Spleen (tissue), 11 donors: Measurements from ENCODE around the gene TNRC18. TPM values are rescaled to one million over a fixed set of nuclear protein-coding genes. Genes with fewer than 3 reads are reported as not detected.

Experiments
- DNase-seq: peaks from one replicate; pipeline ENCODE4 v3.0.0-alpha.2; 2020
- H3K27ac ChIP-seq, 8 donors: fragments of 200-600 bp; sonication (generic) in 7 of 8; 1 replicate in 4 of 8; 2 replicates in 4 of 8; pipeline versions ENCODE4 v1.5.0 to v1.8.0; 2016 to 2021; ENCODE audit warnings: inconsistent platforms in 4 of 8, mild to moderate bottlenecking in 4 of 8, moderate library complexity in 1 of 8
- H3K27me3 ChIP-seq, 7 donors: fragments of 200-600 bp; sonication (generic) in 6 of 7; replicated peaks in 1 of 7; 1 replicate in 4 of 7; 2 replicates in 3 of 7; pipeline versions ENCODE4 v1.5.0 to v1.8.0; 2016 to 2021; ENCODE audit warnings: inconsistent platforms in 3 of 7, mild to moderate bottlenecking in 1 of 7
- H3K36me3 ChIP-seq, 6 donors: fragments of 200-600 bp; sonication (generic) in 5 of 6; 1 replicate in 4 of 6; 2 replicates in 2 of 6; pipeline versions ENCODE4 v1.5.0 to v1.8.0; 2016 to 2021; ENCODE audit warnings: inconsistent platforms in 2 of 6
- H3K4me1 ChIP-seq, 6 donors: fragments of 200-600 bp; sonication (generic) in 5 of 6; 1 replicate in 3 of 6; 2 replicates in 3 of 6; pipeline versions ENCODE4 v1.5.0 to v1.8.0; 2016 to 2021; ENCODE audit warnings: inconsistent platforms in 3 of 6
- H3K4me3 ChIP-seq, 8 donors: fragments of 200-600 bp; sonication (generic) in 7 of 8; 1 replicate in 4 of 8; 2 replicates in 4 of 8; pipeline versions ENCODE4 v1.5.0 to v1.8.0; 2016 to 2021; ENCODE audit warnings: inconsistent platforms in 4 of 8, mild to moderate bottlenecking in 4 of 8, moderate library complexity in 2 of 8
- H3K9me3 ChIP-seq, 8 donors: fragments of 200-600 bp; sonication (generic) in 7 of 8; 1 replicate in 4 of 8; 2 replicates in 4 of 8; pipeline versions ENCODE4 v1.5.0 to v1.8.0; 2016 to 2021; ENCODE audit warnings: inconsistent platforms in 4 of 8
- CTCF ChIP-seq, 11 experiments: fragments of 200-600 bp in 7 of 11; fragments of 450-650 bp in 4 of 11; sonication (generic) in 4 of 11; IDR thresholded peaks in 8 of 11; conservative IDR thresholded peaks in 3 of 11; 1 replicate in 7 of 11; 2 replicates in 4 of 11; pipeline versions ENCODE4 v1.4.0 to v1.8.0; 2016 to 2021; ENCODE audit warnings: antibody characterized with exemption in 11 of 11, inconsistent platforms in 4 of 11, mild to moderate bottlenecking in 1 of 11
- POLR2A ChIP-seq, 3 donors: fragments of 450-650 bp; IDR thresholded peaks; one replicate each; pipeline ENCODE4 v1.5.1; 2017; ENCODE audit warnings: antibody characterized with exemption in 3 of 3, mild to moderate bottlenecking in 1 of 3
- POLR2AphosphoS5 ChIP-seq, 3 donors: sonication (generic); formaldehyde crosslinking; IDR thresholded peaks; one replicate each; pipeline ENCODE4 v1.5.1; 2017; ENCODE audit warnings: antibody characterized with exemption in 3 of 3
- WGBS, 5 donors: extraction: QIAGEN DNeasy Blood & Tissue Kit in 3 of 5; methylation state at CpG; one replicate each; pipeline versions ENCODE4 v1.1.5 to v1.1.7; 2013 to 2018; 5-methylcytosine and 5-hydroxymethylcytosine counted together
- intact Hi-C: fragments of 100-400 bp; cut with DNase I; formaldehyde crosslinking; loops from one replicate; pipeline ENCODE4 v1.15.0; 2023; ENCODE audit warnings: low total_unique reads
- polyA plus RNA-seq, 3 donors: library from polyadenylated mRNA; stranded (reverse); fragments of 200-250 nt; gene quantifications; one replicate each; pipeline ENCODE4 v1.2.1, GENCODE V29; 2013
- total RNA-seq, 7 donors: library from RNA; depleted of rRNA in 3 of 7; stranded (reverse); fragments of >200 nt in 3 of 7; fragmentation: NEBNext Ultra II Directional in 4 of 7; extraction: Animal tissue kit (Norgen Biotek cat#: 25700) in 4 of 7; gene quantifications; one replicate each; pipeline versions ENCODE4 v1.1.0 to v1.2.1, GENCODE V29; 2016 to 2021
- donor health status: healthy with polysubstance abuse.
- donor health status: DM: no; HTN: no; CAD: no; lungs with moderate emphysema.
- donor health status: DM: no; HTN: no; CAD: no.
- donor health status: Bipolar disorder and iron deficiency.
- donor health status: healthy.
- donor health status: DM: no; HTN: no; CAD: no.
- donor health status: DM: yes; HTN: yes; CAD: no.

The TNRC18 gene
- total and polyA plus RNA-seq, 10 donors = 3.4 to 124 (median 71.0) TPM

DNA sequence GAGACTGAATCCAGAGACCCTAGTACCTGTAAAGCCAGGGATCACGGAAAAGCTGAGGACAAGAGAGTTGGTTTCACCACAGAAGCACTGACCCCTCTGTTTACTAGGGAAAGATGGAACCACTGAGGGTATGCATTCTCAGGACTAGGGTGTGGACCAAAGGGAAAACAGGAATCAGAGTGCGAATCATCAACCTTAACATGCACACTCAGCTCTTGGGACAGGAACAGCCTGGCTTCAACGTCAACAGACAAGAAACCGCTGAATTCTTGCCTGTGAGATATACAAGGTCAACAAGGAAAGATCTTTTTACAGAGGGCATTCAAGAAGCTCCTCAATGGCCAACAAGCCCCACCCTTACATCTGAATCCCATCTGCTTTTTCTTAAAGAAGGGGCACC, 14.9 kb downstream of the TNRC18 start:
- Histone ChIP-seq H3K4me1 (peaks cover 0 to 63% (median 16%) of the 10 kb centered on the region in 6 donors), H3K27ac (peak overlapping the region in 1 of 8 donors; percentile 3), H3K27me3 (no peaks in the 10 kb centered on the region), H3K4me3 (no peak overlapping the region), H3K36me3 (peaks cover 0 to 30% (median 0%) of the 10 kb centered on the region in 6 donors), H3K9me3 (no peaks in the 10 kb centered on the region)
- DNase-seq = no peak
- WGBS, 5 donors = 73 to 78% (median 75%) methylated on average over 4 of the region's 4 CpGs
- no peak for TF ChIP-seq CTCF (IDR thresholded peaks at IDR 0.05 in 8 of 11, conservative IDR thresholded peaks at IDR 0.05 in 3 of 11)
- TF ChIP-seq POLR2AphosphoS5 (IDR thresholded peaks at IDR 0.05) = no peak
- no peak for TF ChIP-seq POLR2A (IDR thresholded peaks at IDR 0.05)
- intact Hi-C loops = no loop called here

- WGBS, 5 donors = 76 to 81% (median 78%) methylated on average over 17 to 24 of the region's 24 CpGs
- intact Hi-C loops = no loop called here
- no peaks in the 10 kb centered on the region for H3K9me3 ChIP-seq
- no peak for DNase-seq
- H3K4me3 ChIP-seq = no peak overlapping the region
- peaks cover 0 to 53% (median 20%) of the 10 kb centered on the region in 6 donors for H3K4me1 ChIP-seq
- H3K36me3 ChIP-seq = peaks cover 0 to 30% (median 0%) of the 10 kb centered on the region in 6 donors
- H3K27me3 ChIP-seq = no peaks in the 10 kb centered on the region
- H3K27ac ChIP-seq = peak overlapping the region in 2 of 8 donors; percentile 3 to 23
- TF ChIP-seq CTCF (IDR thresholded peaks at IDR 0.05 in 8 of 11, conservative IDR thresholded peaks at IDR 0.05 in 3 of 11) = no peak
- peak in 1 of 3 donors; percentile 45 for TF ChIP-seq POLR2AphosphoS5 (IDR thresholded peaks at IDR 0.05)
- no peak for TF ChIP-seq POLR2A (IDR thresholded peaks at IDR 0.05)
These were observed 16.4 kb downstream of the TNRC18 start for GRCh38 chr7:5406957-5407945.

DNA sequence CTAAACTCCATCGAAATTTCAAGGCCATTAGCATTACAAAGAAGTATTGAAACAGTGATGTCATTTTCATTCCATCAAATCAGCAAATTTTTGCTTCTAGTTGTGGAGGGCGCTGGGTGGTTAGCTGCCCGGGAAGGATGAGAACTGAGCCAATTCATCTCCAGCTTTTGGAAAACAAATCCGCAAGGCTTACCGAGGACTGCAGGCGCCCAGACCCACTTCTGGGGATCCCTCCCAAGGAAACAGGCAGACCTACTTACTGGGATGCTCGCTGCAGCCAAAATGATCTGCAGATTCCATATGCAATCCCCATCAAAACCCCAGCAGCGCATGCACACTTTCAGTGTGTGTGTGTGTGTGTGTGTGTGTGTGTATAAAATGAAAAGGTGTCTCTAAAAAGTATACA, 19.2 kb downstream of the TNRC18 start:
- Histone ChIP-seq H3K4me1 (peaks cover 0 to 52% (median 20%) of the 10 kb centered on the region in 6 donors), H3K27me3 (no peaks in the 10 kb centered on the region), H3K4me3 (no peak overlapping the region), H3K9me3 (no peaks in the 10 kb centered on the region), H3K36me3 (peaks cover 0 to 37% (median 0%) of the 10 kb centered on the region in 6 donors), H3K27ac (no peak overlapping the region)
- WGBS, 5 donors = 66 to 83% (median 77%) methylated on average over 8 of the region's 8 CpGs
- no peak for DNase-seq
- TF ChIP-seq CTCF (IDR thresholded peaks at IDR 0.05 in 8 of 11, conservative IDR thresholded peaks at IDR 0.05 in 3 of 11) (no peak), POLR2A (IDR thresholded peaks at IDR 0.05) (no peak)
- intact Hi-C loops = no loop called here

- TF ChIP-seq POLR2AphosphoS5 (IDR thresholded peaks at IDR 0.05) (no peak), POLR2A (IDR thresholded peaks at IDR 0.05) (no peak), CTCF (IDR thresholded peaks at IDR 0.05 in 8 of 11, conservative IDR thresholded peaks at IDR 0.05 in 3 of 11) (no peak)
- WGBS, 5 donors = 81 to 95% (median 91%) methylated on average over 6 of the region's 6 CpGs
- intact Hi-C loops = no loop called here
- no peak overlapping the region for H3K4me3 ChIP-seq
- peaks cover 0 to 43% (median 18%) of the 10 kb centered on the region in 6 donors for H3K4me1 ChIP-seq
- H3K27me3 ChIP-seq = no peaks in the 10 kb centered on the region
- H3K36me3 ChIP-seq = peaks cover 0 to 37% (median 0%) of the 10 kb centered on the region in 6 donors
- no peaks in the 10 kb centered on the region for H3K9me3 ChIP-seq
- no peak for DNase-seq
- H3K27ac ChIP-seq = no peak overlapping the region
These were observed 20.2 kb downstream of the TNRC18 start for GRCh38 chr7:5403442-5403841.
